Measurements from ENCODE around the gene CYTH1.

The CYTH1 gene

DNA sequence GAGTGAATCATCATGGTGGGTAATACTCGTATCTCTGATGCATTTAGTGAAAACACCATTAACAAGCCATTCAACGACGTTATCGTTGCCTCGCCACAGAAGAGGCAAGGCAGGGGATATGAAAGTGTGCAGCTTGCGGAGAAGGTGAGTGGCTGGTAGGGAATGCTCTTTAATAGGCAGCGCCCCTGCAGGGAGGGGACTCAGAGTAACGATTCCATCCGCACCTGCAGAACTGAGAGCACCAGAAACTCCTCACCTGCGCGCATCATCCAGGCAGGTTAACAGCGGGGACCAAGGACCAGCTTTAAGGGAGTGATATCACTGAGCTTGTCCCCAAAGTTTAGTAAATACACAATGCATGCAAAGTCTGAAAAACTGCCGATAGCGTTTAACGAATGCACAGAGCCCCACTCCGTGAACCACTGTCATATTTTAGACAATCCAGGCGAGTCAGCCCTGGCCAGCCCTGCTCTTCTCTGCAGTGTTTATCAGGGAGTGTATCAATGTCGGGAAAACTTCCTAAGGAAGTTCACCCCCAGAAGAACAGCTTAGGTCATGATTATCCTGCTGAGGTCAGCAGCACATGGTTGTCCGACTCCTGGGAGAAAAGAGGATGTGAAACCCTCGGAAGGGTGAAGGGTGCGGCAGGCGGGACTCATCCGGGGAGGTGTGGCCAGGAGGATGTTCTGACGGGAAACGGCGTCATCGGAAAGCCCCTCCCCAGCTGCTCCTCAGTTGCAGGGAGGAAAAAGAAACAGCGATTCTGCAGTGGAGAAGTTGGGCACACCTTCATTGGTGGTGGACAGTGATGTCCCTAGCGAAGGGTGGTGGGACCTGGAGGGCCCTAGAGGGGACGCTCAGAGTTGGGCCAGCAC is 136.4 kb downstream of the CYTH1 start:
- peak; percentile 62 for DNase-seq

DNA sequence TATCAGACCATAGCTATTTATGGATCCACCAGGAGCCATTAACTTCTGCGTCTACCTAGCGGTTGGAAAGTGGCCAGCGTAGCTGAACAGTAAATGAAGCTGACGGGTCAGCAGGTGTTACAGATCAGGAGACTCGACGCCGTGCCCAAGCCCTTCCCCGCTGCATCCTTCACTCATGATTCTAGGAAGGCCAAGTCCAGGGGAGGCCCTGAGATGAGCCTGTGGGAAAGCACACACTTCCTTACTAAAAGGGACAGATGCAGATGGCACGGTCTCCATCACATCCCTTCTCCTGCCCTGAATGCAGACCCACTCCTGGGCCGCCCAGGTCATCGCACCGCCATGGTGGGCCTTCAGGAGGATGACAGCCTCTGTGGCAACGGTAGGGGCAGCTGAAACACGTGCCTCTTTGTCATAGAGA is 137.1 kb downstream of the CYTH1 start:
- DNase-seq: no peak

DNA sequence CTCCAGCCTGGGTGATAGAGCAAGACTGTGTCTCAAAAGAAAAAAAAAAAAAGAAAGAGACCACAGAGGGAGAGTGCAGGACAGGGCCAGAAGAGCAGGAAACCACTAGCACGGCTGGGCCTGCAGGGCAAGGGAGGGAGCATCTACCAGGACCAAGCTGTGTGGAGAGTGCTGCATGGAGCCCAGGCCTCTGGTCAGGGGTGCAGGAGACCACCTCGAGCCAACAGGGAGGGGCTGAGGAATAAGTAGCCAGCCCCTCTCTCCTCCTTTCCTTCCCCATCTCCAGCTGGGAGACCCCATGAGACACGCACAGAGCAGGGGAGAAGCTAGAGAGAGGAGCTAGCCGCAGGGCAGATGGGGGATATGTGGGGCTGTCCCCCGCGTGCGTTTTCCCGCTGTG is 137.8 kb downstream of the CYTH1 start:
- DNase-seq: no peak

DNA sequence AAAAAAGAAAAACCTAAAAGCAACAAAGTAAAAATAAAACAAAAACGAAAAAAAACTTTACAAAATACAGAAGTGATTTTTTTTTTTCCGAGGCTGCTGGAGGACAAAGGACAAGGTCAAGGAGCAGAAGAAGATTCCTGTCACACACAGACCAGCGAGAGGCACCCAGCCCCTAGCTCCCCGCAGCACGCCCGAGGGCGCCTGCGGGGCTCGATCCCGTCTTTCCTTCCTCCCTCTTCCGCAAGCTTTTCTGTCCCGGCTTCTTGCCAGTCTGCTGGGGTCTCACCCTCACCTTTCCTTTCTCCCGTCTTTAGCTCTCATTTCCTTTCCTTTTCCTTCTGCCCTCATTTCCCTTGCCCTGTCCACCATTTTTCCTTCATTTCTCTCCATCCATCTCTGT is 138.7 kb downstream of the CYTH1 start:
- DNase-seq: no peak

DNA sequence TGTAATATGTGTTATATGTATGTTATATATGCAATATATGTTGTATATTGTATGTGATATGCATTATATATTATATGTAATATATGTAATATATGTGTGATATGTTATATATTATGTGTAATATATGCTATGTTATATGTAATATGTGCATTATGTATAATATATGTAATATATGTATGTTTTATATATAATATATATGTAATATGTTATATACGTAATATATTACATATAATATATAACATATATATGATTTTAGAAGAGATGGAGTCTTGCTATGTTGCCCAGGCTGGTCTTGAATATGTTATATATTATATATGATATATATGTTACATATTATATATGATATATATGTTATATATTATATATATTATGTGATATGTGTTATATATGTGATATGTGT is 139.4 kb downstream of the CYTH1 start:
- DNase-seq: no peak

DNA sequence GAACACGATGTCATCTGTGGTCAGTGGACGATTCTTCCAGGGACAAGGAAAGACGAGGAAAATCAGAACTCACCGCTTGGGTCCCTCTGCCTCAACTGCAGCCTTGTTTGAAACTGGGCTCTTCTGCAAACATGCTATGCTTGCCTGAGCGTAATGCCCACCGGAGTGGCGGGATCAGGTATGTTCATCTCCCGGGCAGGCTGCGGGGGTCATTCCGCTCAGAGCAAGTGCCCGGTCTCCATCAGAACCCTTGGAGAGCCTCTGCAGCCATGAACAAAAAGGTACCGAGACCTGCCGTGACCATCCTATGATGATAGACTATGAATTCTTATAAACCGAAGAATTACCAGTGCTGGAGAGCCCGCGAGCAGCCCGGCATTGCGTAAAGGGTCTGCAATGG is 140.4 kb downstream of the CYTH1 start:
- DNase-seq: no peak

DNA sequence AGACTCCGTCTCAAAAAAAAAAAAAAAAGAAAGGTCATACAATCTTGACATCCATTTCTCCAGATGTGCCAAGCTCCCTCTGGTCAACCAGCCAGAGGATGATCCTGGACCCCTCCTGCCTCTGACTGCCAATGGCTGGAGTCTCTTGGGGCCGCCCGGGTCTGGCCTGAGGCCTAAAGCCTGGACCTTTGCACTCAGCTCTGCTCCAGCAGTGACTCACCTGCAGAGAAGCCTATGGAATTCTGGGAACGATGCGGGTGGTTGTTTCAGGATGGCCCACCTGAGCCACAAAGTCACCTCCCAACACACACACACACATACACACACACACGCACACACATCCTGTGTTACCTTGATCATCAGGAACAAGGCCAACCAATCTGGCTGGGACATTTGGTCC is 140.8 kb downstream of the CYTH1 start:
- no peak for DNase-seq

DNA sequence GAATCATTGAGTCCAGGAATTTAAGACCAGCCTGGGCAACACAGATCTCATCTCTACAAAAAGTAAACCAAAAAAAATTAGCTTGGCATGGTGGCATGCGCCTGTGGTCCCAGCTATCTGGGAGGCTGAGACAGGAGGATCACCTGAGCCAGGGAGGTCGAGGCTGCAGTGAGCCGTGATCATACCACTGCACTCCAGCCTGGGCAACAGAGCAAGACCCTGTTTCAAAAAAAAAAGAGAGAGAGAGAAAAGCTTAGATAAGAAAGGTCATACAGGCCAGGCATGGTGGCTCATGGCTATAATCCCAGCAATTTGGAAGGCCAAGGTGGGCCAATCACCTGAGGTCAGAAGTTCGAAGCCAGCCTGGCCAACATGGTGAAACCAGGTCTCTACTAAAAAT is 141.4 kb downstream of the CYTH1 start:
- no peak for DNase-seq

DNA sequence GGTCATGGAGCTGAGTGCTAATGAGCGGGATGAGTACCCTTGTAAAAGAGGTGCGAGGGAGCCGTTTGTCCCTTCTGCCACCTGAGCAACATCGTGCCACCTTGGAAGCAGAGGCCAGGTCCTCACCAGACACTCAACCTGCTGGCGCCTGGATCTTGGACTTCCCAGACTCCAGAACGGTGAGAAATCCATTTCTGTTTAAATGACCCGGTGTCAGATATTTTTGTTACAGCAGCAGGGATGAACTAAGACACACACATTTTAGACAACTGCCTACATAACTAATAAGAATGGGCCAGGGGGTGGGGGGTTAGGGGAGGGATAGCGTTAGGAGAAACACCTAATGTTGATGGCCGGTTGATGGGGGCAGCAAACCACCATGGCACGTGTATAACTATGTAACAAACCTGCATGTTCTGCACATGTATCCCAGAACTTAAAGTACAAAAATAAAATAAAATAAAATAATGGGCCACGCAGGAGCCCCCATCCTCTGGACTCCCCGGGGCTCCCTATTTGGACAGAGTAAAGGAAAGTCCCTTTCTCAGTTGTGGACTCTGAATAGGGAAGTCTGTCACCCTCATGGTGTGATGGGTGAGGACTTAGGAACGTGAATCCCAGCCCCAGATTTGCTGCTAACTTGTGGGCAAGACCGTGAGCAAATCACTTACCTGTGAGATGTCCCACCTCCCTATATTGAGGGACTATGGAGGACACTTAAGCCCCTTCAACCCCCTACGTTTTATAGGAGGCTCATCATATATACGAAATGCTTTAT is 144.2 kb downstream of the CYTH1 start:
- no peak for DNase-seq

DNA sequence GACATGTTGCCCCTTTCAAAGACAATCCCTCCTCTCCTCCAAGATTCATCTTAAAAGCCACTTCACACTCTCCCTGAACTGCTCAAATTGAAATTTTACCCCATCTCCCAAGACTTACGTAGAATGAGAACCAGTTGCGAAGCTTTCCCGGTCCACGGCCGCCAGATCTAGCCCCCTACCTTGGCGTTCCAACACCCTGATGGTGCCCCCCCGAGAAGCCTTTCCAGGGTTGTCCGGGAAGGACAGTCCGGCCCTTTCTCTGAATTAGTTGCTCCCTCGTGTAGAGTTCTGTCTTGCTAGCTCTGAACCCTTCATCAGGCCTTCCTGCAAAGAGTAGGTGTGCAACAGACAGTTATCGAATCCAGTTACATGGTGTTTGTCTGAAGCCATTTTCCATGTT is 144.9 kb downstream of the CYTH1 start:
- no peak for DNase-seq

DNA sequence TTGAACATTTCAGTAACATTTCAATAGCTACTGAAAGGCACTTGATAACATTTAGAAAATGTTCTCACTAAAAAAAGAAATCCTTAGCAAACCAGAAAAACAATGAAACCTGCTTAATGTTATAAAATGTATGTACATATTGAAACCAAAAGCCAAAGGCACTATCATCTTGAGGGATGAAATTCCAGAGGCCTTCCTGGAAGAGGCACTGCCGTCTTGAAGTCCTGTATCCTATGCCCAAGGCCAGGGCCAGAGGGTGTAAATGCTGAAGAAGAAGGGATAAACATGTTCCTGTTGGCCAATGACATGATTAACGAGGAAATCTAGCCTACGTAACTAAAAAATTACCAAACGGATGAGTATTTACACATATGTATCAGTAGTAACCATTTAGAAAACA is 147.9 kb downstream of the CYTH1 start:
- DNase-seq: no peak

DNA sequence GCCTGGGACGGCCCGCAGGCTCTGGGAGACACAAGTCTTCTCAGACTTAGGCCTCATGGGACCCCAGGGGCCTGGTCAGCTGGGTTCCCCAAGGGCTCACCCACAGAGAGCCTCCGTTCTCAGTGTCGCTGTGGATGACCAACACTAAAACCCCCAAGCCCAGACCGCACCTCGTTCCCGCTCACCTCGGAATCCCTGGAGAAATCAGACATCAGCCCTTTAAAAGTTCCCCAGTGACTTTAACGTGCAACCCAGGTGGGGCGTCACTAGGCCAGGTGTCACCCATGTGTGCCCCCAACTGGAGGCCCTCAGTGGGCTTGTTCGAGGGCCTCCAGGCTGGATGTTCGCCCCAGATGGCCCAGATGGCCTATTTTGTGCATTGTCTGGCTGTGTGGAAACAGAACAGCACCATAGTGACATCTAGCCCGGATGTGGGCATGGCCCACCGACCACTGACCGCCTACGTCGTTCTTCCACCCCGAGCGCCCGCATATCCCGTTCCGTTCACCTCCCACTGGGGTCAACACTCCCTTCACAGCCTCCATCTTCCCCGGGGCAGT is 152.6 kb downstream of the CYTH1 start:
- DNase-seq: no peak

DNA sequence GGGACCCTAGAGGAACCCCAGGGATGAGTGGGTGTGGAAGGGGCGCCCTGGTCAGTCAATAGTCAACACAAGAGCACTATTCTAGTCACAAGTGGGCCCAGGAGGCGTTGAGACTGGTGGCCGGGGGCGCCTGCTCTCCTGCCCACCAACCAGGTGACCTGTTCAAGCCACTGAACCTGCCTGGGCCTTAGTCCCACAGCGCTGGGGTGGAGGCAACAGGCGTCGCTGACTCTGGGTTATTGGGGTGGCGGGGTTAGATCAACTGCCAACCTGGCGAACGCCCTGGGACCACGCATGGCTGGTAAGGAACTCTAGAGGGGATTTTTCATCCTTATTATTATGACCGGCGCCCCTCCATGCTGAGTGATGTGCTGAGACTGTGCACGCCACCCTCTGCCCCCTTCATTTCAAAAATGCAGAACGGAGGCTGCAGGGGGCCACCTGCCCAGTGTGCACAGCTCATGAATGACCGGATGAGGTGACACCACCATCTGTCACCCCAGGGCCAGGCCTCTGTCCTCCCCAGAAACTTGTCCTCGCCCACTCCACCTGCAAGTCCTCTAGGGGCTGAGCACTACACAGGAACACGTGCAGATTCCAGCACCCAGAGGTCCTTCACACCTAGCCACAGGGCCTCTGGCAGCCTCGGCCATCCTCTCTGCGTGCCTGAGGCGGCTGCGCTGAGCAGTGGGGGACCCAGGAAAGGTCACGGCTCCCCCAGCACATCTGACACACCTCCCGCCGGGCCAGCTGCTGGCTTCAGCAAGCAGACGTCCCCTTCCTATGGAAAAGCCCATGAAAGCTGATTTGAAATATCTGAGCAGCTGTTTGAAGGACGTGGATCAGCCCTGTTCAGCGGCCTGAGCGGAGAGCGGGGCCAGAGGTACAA is 153.3 kb downstream of the CYTH1 start:
- no peak for DNase-seq

DNA sequence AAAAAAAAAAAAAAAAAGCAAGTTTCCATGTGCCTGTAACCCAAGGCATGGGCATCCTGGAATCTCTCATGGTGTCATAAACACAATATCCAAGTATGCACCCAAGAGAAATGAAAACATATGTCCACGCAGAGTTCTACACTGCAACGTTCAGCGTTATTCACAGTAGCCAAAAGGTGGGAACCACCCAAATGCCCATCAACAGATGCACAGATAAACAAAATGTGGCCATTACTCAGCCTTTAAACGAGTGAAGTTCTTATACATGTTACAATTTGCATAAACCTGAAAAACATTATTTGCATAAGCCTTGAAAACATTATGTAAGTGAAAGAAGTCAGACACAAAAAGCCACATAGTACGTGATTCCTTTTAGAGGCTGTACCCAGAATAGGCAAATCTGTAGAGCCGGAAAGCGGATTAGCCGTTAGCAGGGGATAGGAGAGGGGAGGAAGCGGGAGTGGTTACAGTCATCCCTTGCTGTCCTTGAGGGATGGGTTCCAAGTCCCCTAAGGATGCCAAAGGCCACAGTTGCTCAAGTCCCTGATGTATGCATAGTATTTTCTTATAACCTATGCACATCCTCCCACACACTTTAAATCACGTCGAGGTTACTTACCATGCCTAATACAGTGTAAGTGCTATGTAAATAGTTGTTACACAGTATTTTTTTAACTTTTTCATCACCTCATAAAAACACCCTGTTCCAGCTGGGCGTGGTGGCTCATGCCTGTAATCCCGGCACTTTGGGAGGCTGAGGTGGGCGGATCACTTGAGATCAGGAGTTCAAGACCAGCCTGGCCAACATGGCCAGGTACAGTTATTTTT is 157.5 kb downstream of the CYTH1 start:
- no peak for DNase-seq

Measured in activated CD4-positive, CD25-positive, alpha-beta regulatory T cell treated with anti-CD3 and anti-CD28 coated beads, Interleukin-2, amount 50 U/mL, for 72 hours (primary cell).